NCI-H2107 (cell line): Measurements from ENCODE around the gene OPRM1.
"Not testable (repeated sequence)": the region's sequence is repeated elsewhere in the genome, so short reads cannot be mapped to it uniquely, and the experiment has no call there.

ENCODE experiments used
- DNase-seq: peaks from one replicate; lab custom pipeline; 2025; lab: John Stamatoyannopoulos, UW

OPRM1 gene

GRCh38 chr6:154039231-154039842 is at the start of gene OPRM1:
OPRM1 (plus strand) TSS chr6:154039240; CDS start chr6:154039545, 305 bp downstream.
- DNase-seq: no peak

GRCh38 chr6:153989989-153990388 is 49.1 kb upstream of the OPRM1 start:
- DNase-seq: no peak

GRCh38 chr6:153994004-153994403 is 45.0 kb upstream of the OPRM1 start:
- no peak for DNase-seq

- no peak for DNase-seq
These were observed 44.2 kb upstream of the OPRM1 start for GRCh38 chr6:153994811-153995210.

- DNase-seq: no peak
These were observed 41.8 kb upstream of the OPRM1 start for GRCh38 chr6:153997221-153997620.

GRCh38 chr6:154001494-154002285 is 37.4 kb upstream of the OPRM1 start:
- no peak for DNase-seq

- no peak for DNase-seq
These were observed 36.1 kb upstream of the OPRM1 start for GRCh38 chr6:154002894-154003293.

GRCh38 chr6:154010371-154010770 is 28.7 kb upstream of the OPRM1 start:
- no peak for DNase-seq

GRCh38 chr6:154012852-154013251 is 26.2 kb upstream of the OPRM1 start:
- no peak for DNase-seq

GRCh38 chr6:154017786-154018185 is 21.3 kb upstream of the OPRM1 start:
- DNase-seq: no peak

- no peak for DNase-seq
These were observed 8.4 kb upstream of the OPRM1 start for GRCh38 chr6:154030646-154031045.

GRCh38 chr6:154041001-154041400 is 2.0 kb downstream of the OPRM1 start:
- no peak for DNase-seq

- DNase-seq: no peak
These were observed 14.1 kb downstream of the OPRM1 start for GRCh38 chr6:154053141-154053540.

- DNase-seq: no peak
These were observed 17.5 kb downstream of the OPRM1 start for GRCh38 chr6:154056536-154056935.

GRCh38 chr6:154057098-154057497 is 18.1 kb downstream of the OPRM1 start:
- no peak for DNase-seq

- no peak for DNase-seq
These were observed 20.1 kb downstream of the OPRM1 start for GRCh38 chr6:154058963-154059680.

GRCh38 chr6:154060076-154060475 is 21.0 kb downstream of the OPRM1 start:
- no peak for DNase-seq

- no peak for DNase-seq
These were observed 31.0 kb downstream of the OPRM1 start for GRCh38 chr6:154070041-154070440.

GRCh38 chr6:154070657-154071056 is 31.6 kb downstream of the OPRM1 start:
- DNase-seq: no peak

GRCh38 chr6:154071236-154071635 is 32.2 kb downstream of the OPRM1 start:
- no peak for DNase-seq

GRCh38 chr6:154071711-154072110 is 32.7 kb downstream of the OPRM1 start:
- DNase-seq: no peak

GRCh38 chr6:154078596-154078995 is 39.6 kb downstream of the OPRM1 start:
- DNase-seq: not testable (repeated sequence)
